NT2/D1 (cell line): Measurements from ENCODE around the gene ARL11.
"Not testable (repeated sequence)": the region's sequence is repeated elsewhere in the genome, so short reads cannot be mapped to it uniquely, and the experiment has no call there.

Experiments
- SUZ12 ChIP-seq: IDR thresholded peaks from 2 replicates; pipeline ENCODE4 v1.6.1; 2011; ENCODE audit not compliant: insufficient read length, insufficient read depth; ENCODE audit errors: extremely low read depth
- YY1 ChIP-seq: IDR thresholded peaks from 2 replicates; pipeline ENCODE4 v1.6.1; 2011; ENCODE audit not compliant: insufficient read length, insufficient read depth

DNA sequence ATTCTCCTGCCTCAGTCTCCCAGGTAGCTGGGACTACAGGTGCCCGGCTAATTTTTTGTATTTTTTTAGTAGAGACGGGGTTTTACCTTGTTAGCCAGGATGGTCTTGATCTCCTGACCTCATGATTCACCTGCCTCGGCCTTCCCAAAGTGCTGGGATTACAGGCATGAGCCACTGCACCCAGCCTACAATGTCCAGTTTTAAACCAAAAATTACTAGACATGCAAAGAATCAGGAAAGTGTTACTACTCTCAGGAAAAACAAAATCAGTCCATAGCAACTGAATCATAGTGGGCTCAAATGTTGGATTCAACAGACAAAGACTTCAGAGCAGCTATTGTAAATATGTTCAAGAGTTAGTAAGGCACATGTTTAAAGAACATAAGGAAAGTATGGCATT, 16.3 kb upstream of the ARL11 start:
- TF ChIP-seq YY1, SUZ12: not testable (repeated sequence)
